GM10266 (cell line): ENCODE measurements around the gene DTD1.

Experiments
- DNase-seq: peaks from one replicate; pipeline ENCODE4 v3.0.0; 2012; ENCODE audit errors: extremely low spot score
- CTCF ChIP-seq: IDR thresholded peaks from 2 replicates; pipeline ENCODE4 v1.5.1; 2012; ENCODE audit warnings: mild to moderate bottlenecking, low read depth; ENCODE audit not compliant: control insufficient read depth, insufficient read depth; ENCODE audit errors: missing control alignments

The DTD1 gene

DNA sequence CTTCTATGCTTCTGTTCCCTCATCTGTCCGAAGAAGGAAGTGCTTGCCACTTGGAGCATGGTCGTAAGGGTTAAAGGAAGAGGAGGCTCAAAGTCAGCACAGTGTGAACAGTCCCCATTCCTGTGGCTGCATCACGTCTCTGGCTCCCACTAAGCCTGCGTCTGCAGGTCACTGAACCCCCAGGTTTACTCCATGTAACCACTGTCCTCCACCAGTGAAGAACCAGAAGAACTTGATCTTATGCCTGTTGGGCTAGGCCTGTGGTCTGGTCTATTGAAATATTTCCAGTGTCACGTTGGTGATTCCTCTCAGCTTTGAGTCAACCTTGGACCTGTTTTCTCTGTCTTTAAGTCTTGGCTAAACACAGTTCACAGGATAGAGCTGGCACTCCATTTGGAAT lies 179.8 kb downstream of the DTD1 start:
- no peak for TF ChIP-seq CTCF
- no peak for DNase-seq

GRCh38 chr20:18773566-18773965 lies 185.7 kb downstream of the DTD1 start:
- no peak for DNase-seq

DNA sequence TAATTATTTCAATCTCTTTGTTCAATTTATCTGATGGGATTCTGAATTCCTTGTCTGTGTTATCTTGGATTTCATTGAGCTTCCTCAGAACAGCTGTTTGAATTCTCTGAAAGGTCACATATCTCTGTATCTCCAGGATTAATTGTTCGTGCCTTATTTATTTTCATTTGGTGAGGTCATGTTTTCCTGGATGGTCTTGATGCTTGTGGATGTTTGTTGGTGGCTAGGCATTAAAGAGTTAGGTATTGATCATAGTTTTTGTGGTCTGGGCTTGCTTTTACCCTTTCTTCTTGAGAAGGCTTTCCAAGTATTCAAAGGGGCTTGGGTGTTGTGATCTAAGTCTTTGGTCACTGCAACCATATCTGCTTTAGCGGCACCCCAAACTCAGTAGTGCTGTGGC lies 186.4 kb downstream of the DTD1 start:
- DNase-seq, result no peak
- TF ChIP-seq CTCF, result no peak

More at GRCh38 chr20:18773566-18773965, 185.7 kb downstream of the DTD1 start:
- TF ChIP-seq CTCF, result no peak

GRCh38 chr20:18775633-18776032 lies 187.8 kb downstream of the DTD1 start:
- DNase-seq, result no peak
- TF ChIP-seq CTCF, result no peak

- no peak for DNase-seq
- TF ChIP-seq CTCF, result no peak
Measured at GRCh38 chr20:18778690-18779392, 191.0 kb downstream of the DTD1 start.

GRCh38 chr20:18780385-18781130 lies 192.7 kb downstream of the DTD1 start:
- no peak for TF ChIP-seq CTCF
- no peak for DNase-seq

- TF ChIP-seq CTCF, result no peak
- no peak for DNase-seq
Measured at GRCh38 chr20:18781509-18781908, 193.7 kb downstream of the DTD1 start.
